Right renal cortex interstitium (tissue), 3 donors: ENCODE measurements around the gene RBL1. TPM values are rescaled to one million over a fixed set of nuclear protein-coding genes. Genes with fewer than 3 reads are reported as not detected.
"Not testable (repeated sequence)": the region's sequence is repeated elsewhere in the genome, so short reads cannot be mapped to it uniquely, and the experiment has no call there.

Source experiments
- DNase-seq, 3 donors: peaks; one replicate each; pipeline ENCODE4 v3.0.0-alpha.2; 2013; ENCODE audit warnings: low read depth in 3 of 3, low spot score in 2 of 3
- polyA plus RNA-seq, 3 donors: library from polyadenylated mRNA; unstranded; fragments of 120-200 nt; gene quantifications; one replicate each; pipeline ENCODE4 v1.2.1, GENCODE V29; 2013; ENCODE audit not compliant: insufficient read length in 3 of 3

The RBL1 gene
- polyA plus RNA-seq, 3 donors, result 10.3 to 14.0 (median 12.4) TPM

DNA sequence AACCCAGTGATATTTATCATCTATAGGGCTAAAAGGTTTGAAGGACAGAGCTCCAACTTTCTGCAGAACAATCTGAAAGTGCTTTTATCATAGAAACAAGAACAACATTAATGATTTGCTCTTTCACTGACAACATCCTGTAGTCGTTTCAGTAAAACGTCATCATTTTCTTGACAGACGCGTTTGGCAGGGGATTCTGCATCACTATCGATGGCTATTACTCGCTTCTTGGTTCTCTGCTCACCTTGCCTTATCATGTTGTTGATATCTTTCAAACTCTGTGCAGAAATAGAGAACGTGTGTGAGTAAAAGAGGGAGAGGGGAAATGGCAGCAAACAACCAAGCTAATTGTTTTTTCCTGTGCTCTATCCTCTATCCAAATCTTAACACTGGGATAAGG is 97.1 kb downstream of the RBL1 start:
- DNase-seq, result no peak

DNA sequence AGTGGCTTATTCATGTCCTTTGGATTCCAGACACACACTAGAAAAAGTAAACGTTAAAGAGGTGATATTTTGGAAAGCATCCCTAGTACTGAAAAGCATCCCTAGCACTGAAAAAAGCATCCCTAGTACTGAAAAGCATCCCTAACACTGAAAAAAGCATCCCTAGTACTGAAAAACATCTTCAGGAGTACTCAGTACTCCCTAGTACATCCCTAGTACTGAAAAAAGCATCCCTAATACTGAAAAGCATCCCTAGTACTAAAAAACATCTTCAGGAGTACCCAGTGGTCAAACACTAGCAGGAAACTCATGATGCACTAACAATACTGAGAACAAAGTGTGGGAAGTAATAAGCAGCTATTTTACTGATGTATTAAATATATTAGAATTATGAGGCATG is 98.7 kb downstream of the RBL1 start:
- no peak for DNase-seq

- not testable (repeated sequence) for DNase-seq
These were observed 101.6 kb downstream of the RBL1 start for GRCh38 chr20:36994221-36994620.

GRCh38 chr20:36992802-36993334 is 102.9 kb downstream of the RBL1 start:
- no peak for DNase-seq

DNA sequence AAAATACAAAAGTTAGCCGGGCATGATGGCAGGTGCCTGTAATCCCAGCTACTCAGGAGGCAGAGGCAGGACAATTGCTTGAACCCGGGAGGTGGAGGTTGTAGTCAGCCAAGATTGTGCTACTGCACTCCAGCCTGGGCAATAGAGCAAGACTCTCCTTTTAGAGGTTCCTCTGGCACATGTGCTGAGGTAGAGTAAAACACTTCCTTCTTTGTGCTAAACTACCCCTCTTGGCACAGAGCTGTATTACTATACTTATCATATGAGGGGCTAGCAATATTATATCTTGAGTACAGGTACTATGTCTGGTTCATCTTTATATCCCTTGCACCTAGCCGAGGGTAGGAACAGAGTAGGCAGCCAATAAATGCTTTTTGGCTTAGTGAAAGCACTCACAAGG is 104.1 kb downstream of the RBL1 start:
- no peak for DNase-seq

DNA sequence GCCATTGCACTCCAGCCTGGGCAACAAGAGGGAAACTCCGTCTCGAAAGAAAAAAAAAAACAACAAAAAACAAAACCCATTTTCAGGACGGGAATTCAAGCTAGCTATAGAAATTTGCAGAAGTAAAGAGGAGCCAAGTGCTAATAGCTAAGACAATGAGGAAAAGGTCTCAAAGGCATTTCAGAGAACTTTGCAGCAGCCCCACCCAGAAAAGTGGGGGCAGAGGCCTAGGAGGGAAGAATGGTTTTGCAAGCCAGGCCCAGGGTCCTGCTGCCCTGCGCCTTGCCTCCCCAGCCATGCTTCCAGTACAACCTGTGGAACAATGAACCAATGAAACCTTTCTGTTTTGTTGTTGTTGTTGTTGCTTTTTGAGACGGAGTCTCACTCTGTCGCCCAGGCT is 106.0 kb downstream of the RBL1 start:
- DNase-seq, result no peak

DNA sequence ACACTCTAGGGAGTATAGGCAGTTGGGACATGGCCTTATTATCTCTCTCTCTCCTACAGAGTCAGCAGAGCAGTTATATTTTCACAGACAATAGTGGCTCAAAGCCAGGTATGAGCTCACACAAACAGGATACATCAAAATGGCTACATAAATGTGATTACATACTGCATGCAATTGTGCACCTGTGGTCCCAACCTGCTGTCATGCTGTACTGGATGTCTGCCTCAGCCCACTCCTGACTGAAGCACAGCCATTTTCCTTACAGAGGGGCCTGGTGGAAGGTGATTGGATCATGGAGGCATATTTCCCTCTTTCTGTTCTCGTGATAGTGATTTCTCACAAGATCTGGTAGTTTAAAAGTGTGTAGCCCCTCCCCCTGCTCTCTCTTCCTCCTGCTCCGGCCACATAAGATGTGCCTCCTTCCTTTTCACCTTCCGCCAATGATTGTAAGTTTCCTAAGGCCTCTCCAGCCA is 107.3 kb downstream of the RBL1 start:
- DNase-seq, result no peak

DNA sequence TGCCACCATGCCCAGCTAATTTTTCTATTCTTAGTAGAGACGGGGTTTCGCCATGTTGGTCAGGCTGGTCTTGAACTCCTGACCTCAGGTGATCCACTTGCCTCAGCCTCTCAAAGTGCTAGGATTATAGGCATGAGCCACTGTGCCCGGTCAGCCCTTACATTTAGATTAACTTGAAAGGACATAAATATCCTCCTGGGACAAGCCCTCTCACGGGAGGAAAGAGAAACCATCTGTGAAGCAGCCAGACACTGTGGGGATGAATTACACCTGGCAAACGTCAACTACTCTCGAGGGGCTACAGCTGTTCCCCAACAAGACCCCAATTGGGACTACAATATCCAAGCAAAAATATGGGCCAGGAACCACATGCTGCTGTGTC is 111.5 kb downstream of the RBL1 start:
- DNase-seq, result no peak

- no peak for DNase-seq
These were observed 120.5 kb downstream of the RBL1 start for GRCh38 chr20:36975099-36975818.

GRCh38 chr20:36974660-36975059 is 121.1 kb downstream of the RBL1 start:
- DNase-seq, result no peak

- DNase-seq, result no peak
These were observed 124.7 kb downstream of the RBL1 start for GRCh38 chr20:36971103-36971502.

DNA sequence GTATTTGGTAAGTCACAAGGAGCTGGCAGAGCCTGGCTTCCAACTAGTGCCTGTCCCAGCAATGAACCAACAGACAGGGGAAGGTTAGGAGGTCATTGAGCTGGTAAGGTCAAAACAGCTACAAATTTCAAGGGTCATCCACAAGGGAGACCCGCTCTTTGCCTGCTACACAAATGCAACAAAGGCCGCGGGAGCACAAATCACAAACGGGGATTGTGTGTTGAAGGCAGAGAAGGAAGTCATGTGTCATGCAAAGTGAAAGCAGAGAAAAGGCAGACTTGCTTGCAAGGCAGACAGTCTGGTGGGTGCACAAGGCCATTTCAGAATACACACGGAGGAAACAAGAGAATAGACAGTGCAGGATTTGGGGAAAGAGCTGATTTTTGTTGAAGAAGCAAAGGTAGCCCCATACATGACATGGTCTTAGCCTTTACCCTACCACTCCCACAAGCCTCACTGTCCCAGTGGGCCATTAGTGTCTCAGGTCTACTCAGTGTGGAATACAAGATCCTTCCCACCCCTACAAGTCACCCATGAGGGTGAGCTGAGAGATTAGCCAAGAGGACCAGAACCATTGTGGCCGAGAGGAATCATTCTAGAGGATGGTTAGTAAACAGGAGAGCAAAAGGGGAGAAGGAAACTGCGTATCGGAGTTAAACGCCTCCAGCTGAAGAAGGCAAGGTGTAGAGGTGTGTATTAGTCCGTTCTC is 126.2 kb downstream of the RBL1 start:
- no peak for DNase-seq

DNA sequence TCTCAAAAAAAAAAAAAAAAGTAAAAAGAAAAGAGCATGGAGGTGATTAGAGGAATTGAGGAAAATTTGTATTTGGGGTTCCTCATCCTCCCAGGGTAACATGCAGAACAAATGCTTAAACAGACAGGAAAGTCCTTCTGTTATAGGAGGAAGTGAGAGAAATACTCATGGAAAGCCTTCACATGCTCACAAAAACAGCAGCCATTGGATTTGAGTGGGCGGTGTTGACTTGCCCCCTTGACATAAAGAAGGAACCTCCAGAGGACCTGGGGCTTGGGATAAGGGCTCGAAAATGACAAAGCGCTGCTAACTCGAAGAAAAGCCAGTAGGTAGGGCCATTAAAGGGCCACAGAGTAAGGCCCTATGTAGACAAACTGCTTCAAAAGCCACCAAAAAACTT is 126.7 kb downstream of the RBL1 start:
- no peak for DNase-seq

- no peak for DNase-seq
These were observed 128.2 kb downstream of the RBL1 start for GRCh38 chr20:36967636-36968035.

- DNase-seq, result not testable (repeated sequence)
These were observed 128.8 kb downstream of the RBL1 start for GRCh38 chr20:36966965-36967364.

DNA sequence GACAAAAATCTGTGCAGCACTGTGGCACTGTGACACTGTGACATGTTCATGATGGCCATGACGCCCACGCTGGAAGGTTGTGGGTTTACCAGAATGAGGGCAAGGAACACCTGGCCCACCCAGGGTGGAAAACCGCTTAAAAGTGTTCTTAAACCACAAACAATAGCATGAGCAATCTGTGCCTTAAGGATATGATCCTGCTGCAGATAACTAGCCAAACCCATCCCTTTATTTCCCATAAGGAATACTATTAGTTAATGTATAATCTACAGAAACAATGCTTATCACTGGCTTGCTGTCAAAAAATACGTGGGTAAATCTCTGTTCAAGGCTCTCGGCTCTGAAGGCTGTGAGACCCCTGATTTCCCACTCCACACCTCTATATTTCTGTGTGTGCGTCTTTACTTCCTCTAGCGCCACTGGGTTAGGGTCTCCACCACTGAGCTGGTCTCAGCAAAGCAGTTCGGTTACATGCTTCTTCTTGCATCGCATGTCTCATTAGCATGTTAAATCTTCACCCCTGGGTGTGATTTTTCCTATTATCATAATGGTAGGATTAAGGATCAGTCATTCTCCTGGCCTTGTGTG is 133.3 kb downstream of the RBL1 start:
- DNase-seq, result not testable (repeated sequence)

- DNase-seq, result no peak
These were observed 136.6 kb downstream of the RBL1 start for GRCh38 chr20:36959242-36959641.

- DNase-seq, result no peak
These were observed 137.7 kb downstream of the RBL1 start for GRCh38 chr20:36957875-36958667.

GRCh38 chr20:36956674-36957073 is 139.1 kb downstream of the RBL1 start:
- no peak for DNase-seq

- no peak for DNase-seq
These were observed 139.8 kb downstream of the RBL1 start for GRCh38 chr20:36956016-36956415.
